Myocyte (in vitro differentiated cells): ENCODE measurements around the gene CDKN2B-AS1. TPM values are rescaled to one million over a fixed set of nuclear protein-coding genes. Genes with fewer than 3 reads are reported as not detected.

Experiments used
- DNase-seq: peaks from one replicate; pipeline ENCODE4 v3.0.0-alpha.2; 2012; ENCODE audit warnings: low read depth
- total RNA-seq: library from RNA; depleted of rRNA; stranded (reverse); fragments of >200 nt; gene quantifications from 2 replicates; pipeline ENCODE4 v1.2.3, GENCODE V29; 2014

CDKN2B-AS1 gene
- total RNA-seq, 1 donor from 2014 or later, result 2.3 TPM

DNA sequence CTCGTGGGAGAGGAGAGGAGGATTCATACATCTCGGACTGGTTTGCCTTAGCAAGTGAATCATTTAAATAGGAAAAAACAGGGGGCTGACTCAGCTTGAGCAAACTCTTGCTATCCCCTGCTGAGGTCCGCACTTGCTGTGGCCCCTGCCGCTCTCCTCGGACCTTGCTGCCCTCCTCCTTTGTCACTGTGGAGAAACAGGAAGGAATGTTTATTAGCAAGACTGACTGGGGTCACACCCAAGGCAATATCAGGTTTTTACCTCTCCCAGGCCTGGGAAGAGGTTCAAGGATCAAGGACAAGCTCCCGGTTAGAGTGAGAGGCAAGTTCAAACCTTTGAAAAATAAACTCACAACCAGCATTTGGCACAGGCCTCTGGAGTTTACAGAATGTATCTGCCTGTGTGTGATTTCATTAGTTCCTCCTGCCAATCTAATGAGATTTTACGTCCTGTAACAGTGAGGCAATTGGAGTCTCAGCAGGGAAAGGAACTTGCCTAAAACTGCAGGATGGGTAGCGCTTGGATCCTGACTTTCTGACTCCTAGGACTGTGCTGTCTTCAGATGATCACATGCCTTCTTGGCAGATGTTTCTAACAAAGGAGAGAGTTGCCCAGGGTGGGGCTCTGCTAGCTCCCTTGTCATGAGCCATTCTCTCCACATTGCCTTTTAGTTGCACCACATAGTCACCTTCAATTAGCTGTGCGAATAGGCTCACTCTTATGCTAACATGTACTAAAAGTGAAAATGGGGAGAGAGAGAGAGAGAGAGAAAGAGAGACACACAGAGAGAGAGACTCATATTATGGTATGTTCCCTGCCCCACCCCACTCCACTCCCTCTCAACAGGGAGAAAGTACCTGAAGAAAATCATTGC lies 123.2 kb downstream of the CDKN2B-AS1 start:
- DNase-seq, result peak; percentile 47

DNA sequence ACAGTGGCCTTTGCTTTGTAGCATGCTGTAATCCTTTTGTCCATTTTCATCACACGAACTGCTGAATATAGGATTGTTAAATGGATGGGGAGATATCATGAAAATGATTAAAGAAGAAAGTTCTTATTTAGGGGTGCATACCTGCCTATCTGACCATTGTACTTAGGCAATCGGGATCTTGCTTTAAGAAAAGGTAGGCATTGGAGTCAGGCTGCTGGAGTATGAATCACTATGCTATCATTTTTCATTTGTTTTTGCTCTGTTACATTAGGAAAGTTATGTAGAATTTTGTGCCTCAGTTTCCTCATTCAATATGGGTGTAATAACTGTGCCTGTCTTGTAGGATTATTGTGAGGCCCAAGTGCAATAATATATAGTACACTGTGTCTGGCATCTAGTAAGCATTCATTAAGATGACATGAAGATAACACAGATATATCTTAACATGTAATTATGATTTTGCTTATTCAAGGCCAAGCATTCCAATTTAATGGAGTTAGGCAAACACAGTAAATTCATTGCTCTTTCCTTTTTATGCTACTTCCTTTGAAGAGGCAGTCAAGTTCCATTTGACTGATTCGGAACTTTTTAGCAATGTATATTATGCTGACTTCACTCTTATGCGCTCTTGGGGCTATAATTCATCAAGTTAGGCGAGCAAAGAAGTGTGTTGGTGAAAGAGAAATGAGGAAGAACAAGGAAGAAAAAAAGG lies 124.4 kb downstream of the CDKN2B-AS1 start:
- DNase-seq, result no peak

- peak; percentile 57 for DNase-seq
Observed at GRCh38 chr9:22119522-22120158, 125.0 kb downstream of the CDKN2B-AS1 start.

- no peak for DNase-seq
Observed at GRCh38 chr9:22120159-22120549, 125.6 kb downstream of the CDKN2B-AS1 start.

- DNase-seq, result no peak
Observed at GRCh38 chr9:22120595-22120994, 126.0 kb downstream of the CDKN2B-AS1 start.

- DNase-seq, result peak; percentile 47
Observed at GRCh38 chr9:22124263-22125011, 129.8 kb downstream of the CDKN2B-AS1 start.

DNA sequence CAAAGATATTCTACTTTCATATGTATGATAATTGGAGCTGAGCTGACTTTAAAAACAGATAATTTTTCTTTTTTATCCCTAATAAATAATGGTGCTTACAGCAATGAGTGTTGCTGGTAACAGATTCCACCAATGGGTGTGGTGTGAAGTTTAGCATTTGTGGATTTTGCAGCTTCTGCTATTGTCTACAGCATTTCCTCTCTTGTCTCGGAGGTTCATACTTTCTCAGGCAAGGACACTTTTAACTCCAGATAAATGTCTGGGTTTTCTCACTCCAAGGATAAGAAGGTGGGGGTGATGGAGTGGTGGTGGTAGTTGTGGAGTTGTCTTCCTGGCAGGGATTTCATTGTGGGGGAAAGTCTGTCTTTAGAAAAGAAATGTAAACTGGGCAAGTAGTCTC lies 134.5 kb downstream of the CDKN2B-AS1 start:
- peak; percentile 27 for DNase-seq

DNA sequence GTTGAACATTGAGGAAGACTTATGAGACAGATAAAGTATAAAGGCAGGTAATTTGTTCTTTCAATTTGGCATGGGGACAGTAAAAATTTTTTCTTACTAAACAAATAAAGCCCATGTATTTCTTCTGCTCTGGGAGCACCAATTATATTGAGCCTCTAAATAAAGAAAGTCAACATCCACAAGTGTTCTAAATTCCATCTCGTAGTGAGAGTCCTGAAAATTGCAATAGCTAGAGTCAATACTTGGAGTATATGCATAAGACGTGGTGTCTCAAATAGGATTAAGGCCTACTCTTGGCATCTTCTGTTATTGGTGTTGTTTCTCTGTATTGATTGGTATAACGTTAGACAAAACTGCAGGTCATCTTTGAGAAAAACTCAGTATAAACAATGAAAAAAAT lies 135.0 kb downstream of the CDKN2B-AS1 start:
- DNase-seq, result no peak

DNA sequence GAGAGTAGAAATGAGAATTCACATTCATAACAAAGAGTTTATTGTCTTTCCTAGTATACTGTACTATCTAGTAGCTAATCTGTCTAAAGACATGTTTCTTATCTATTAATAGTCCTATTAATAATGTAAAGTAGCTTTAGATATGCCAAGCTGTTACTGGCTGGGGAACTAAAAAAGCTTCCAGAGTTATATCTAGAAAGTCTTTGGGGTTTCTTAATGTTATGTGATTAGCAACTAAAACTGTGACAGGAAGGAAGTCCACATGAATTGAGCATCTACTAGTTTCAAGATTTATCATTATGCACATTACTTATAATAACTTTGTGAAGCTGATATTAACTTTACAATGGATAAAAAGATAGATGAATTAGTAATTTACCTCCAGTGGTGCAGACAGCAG lies 137.2 kb downstream of the CDKN2B-AS1 start:
- DNase-seq, result no peak

- DNase-seq, result no peak
Observed at GRCh38 chr9:22134390-22134789, 139.8 kb downstream of the CDKN2B-AS1 start.

DNA sequence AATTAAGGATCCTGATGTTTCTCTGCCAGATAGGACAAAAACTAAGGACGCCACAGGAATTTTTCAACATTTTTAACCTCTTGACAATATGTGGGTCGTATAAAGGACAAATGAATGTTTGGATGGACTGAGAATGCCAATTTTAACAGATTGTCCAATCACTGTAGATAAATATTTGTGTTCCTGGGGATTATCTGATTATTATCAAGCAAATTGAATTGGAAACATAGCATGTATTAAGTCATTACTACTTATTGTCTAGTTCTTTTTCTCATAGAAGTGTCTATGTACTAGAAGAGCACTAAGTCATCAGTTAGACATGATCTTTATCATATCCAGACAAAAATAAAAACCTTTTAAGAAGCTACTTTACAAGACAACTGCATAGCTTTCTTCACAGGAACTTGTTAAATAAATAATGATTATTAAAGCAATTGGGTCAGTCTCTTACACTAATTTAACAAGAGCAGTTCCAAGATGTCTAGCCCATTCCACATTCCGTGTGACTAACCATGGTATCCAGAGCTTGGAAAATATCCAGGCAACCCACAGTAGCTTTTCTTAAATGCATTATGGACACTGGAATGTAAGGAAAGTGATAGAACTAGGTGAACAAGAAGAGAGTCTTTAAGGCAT lies 142.0 kb downstream of the CDKN2B-AS1 start:
- peak; percentile 45 for DNase-seq

GRCh38 chr9:22138956-22139660 lies 144.5 kb downstream of the CDKN2B-AS1 start:
- no peak for DNase-seq

DNA sequence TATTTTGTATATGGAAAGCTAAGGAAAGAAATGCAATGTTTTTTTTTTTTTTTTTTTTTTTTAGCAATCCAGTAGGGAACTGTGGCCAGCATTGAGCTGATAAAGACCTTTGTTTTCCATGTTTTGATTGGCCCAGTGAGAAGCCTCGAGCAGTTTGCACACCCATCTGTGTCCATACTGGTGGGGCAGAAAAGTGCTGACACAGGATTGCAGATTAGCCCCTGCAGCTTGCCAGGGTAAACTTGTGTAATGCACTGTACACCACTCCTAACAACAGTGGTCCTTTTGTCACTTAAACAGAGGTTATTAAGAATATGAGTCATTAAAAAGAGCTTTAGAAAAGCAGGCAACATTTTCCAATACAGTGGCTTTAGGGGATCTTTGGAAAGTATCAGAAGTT lies 147.3 kb downstream of the CDKN2B-AS1 start:
- no peak for DNase-seq

DNA sequence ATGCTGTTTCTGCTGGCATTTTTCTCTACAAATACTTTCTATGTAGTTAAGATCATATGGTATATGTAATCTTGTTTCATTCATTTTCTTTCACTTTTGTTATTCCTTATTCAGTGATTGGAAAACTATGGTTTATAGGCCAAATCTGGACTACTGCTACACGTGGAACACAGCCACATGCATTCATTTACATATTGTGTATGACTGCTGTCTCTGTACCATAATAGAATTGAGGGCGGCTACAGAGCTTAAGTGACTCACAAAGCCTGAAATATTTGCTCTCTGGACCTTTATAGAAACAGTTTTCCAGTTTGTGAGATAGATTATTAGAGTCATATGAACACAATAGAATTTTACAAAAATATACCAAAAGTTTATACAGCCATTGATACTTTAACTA lies 148.1 kb downstream of the CDKN2B-AS1 start:
- DNase-seq, result no peak

- no peak for DNase-seq
Observed at GRCh38 chr9:22143799-22144625, 149.4 kb downstream of the CDKN2B-AS1 start.

DNA sequence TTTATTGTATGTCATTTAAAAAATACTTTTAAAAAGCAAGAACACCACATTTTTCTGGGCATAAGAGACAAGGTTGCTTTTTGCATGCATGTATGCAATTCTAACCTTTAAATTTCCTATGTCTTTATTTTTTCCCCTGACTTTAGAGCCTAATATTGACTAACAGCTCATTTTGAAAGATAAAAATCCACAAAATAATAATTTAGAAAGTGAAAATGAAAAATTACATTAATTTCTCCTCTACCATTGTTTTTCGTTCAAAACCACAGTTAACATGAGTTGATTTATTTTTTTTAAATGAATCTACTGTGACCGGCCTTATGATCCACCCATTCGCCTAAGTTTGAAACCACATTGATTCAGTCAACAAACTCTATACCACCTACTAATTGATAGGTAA lies 152.0 kb downstream of the CDKN2B-AS1 start:
- DNase-seq, result no peak

- DNase-seq, result peak; percentile 82
Observed at GRCh38 chr9:22147813-22148527, 153.4 kb downstream of the CDKN2B-AS1 start.

- DNase-seq, result no peak
Observed at GRCh38 chr9:22148528-22148875, 153.9 kb downstream of the CDKN2B-AS1 start.
